Keratinocyte (primary cell): ENCODE measurements around the gene CATSPERE. TPM values are rescaled to one million over a fixed set of nuclear protein-coding genes. Genes with fewer than 3 reads are reported as not detected.

Source experiments
- DNase-seq: peaks from one replicate; pipeline ENCODE4 v3.0.0-alpha.2; 2011; ENCODE audit warnings: low read depth, missing footprints, low spot score
- FAIRE-seq: peaks from 2 replicates; lab custom pipeline; 2011; peaks lifted over from hg19 to GRCh38; lab: Jason Lieb, UNC
- H2AFZ ChIP-seq: 2 replicates; pipeline ENCODE4 v1.6.0; 2012; ENCODE audit warnings: low read length, control low read depth, inconsistent platforms; ENCODE audit not compliant: control insufficient read depth
- H3K27ac ChIP-seq: 2 replicates; pipeline ENCODE4 v1.5.1; 2011; ENCODE audit warnings: low read length; ENCODE audit not compliant: control insufficient read depth, insufficient read depth
- H3K27me3 ChIP-seq: 3 replicates; pipeline ENCODE4 v1.6.0; 2011; ENCODE audit warnings: low read length; ENCODE audit not compliant: control insufficient read depth, insufficient read depth; ENCODE audit errors: extremely low read depth
- H3K36me3 ChIP-seq, 2 experiments: 2 replicates in 1 of 2; 3 replicates in 1 of 2; pipeline ENCODE4 v1.5.1; 2011; ENCODE audit warnings: low read length in 2 of 2, mild to moderate bottlenecking in 1 of 2; ENCODE audit not compliant: control insufficient read depth in 2 of 2, insufficient read depth in 2 of 2; ENCODE audit errors: extremely low read depth in 1 of 2
- H3K4me1 ChIP-seq: 3 replicates; pipeline ENCODE4 v1.5.1; 2011; ENCODE audit warnings: low read length; ENCODE audit not compliant: control insufficient read depth, insufficient read depth; ENCODE audit errors: extremely low read depth
- H3K4me2 ChIP-seq: 3 replicates; pipeline ENCODE4 v1.6.0; 2011; ENCODE audit warnings: low read depth, low read length; ENCODE audit not compliant: control insufficient read depth, insufficient read depth; ENCODE audit errors: extremely low read depth
- H3K4me3 ChIP-seq, 3 experiments: fragments of 200-600 bp in 1 of 3; sonication (generic) in 1 of 3; 2 replicates in 2 of 3; 3 replicates in 1 of 3; pipeline ENCODE4 v1.5.1; 2011 to 2016; ENCODE audit warnings: low read length in 3 of 3, mild to moderate bottlenecking in 3 of 3, control low read depth in 2 of 3, inconsistent platforms in 1 of 3, low read depth in 1 of 3, mixed read lengths in 1 of 3, mixed run types in 1 of 3, moderate library complexity in 1 of 3; ENCODE audit not compliant: control insufficient read depth in 2 of 3, insufficient read depth in 2 of 3; ENCODE audit errors: extremely low read depth in 1 of 3
- H3K79me2 ChIP-seq: 2 replicates; pipeline ENCODE4 v1.6.0; 2012; ENCODE audit warnings: low read length; ENCODE audit not compliant: control insufficient read depth, insufficient read depth
- H3K9ac ChIP-seq: 3 replicates; pipeline ENCODE4 v1.6.0; 2011; ENCODE audit warnings: low read length; ENCODE audit not compliant: control insufficient read depth, insufficient read depth; ENCODE audit errors: extremely low read depth
- H3K9me1 ChIP-seq: 3 replicates; pipeline ENCODE4 v1.6.0; 2011; ENCODE audit warnings: low read length; ENCODE audit not compliant: control insufficient read depth, insufficient read depth; ENCODE audit errors: extremely low read depth
- H3K9me3 ChIP-seq: 2 replicates; pipeline ENCODE4 v1.5.1; 2012; ENCODE audit warnings: low read depth, low read length; ENCODE audit not compliant: control insufficient read depth
- H4K20me1 ChIP-seq: 3 replicates; pipeline ENCODE4 v1.6.0; 2011; ENCODE audit warnings: low read length; ENCODE audit not compliant: control insufficient read depth, insufficient read depth; ENCODE audit errors: extremely low read depth
- EZH2 ChIP-seq: IDR thresholded peaks from one replicate; pipeline ENCODE4 v1.6.1; 2012; ENCODE audit warnings: inconsistent platforms, mild to moderate bottlenecking, low read length, moderate library complexity
- dilution Hi-C: fragments of 300-500 bp; cut with MboI; formaldehyde crosslinking; loops from one replicate; pipeline ENCODE4 v1.7.0; 2020; ENCODE audit warnings: low sequenced_read_pairs; ENCODE audit not compliant: extremely low pct_ligation_motif_present
- polyA plus RNA-seq, 5 experiments: library from polyadenylated mRNA; depleted of rRNA in 3 of 5; stranded (reverse) in 3 of 5; stranded (forward) in 1 of 5; unstranded in 1 of 5; fragments of >200 nt; gene quantifications; 1 replicate in 1 of 5; 2 replicates in 3 of 5; 3 replicates in 1 of 5; pipeline versions ENCODE4 v1.2.1 to v1.2.3, GENCODE V29; 2011 to 2012; ENCODE audit warnings: missing spikeins in 2 of 5, low read depth in 1 of 5, low replicate concordance in 1 of 5
- TF ChIP-seq, protein P1 (sequence below), 3 experiments: IDR thresholded peaks in 1 of 3; conservative IDR thresholded peaks in 1 of 3; optimal IDR thresholded peaks in 1 of 3; 2 replicates in 2 of 3; 3 replicates in 1 of 3; pipeline versions ENCODE3 to v1.5.1; 2011; ENCODE audit warnings: low read length in 3 of 3, mild to moderate bottlenecking in 3 of 3, moderate library complexity in 2 of 3, control low read depth in 1 of 3, inconsistent platforms in 1 of 3; ENCODE audit not compliant: insufficient read depth in 2 of 3; ENCODE audit errors: extremely low read depth in 1 of 3

CATSPERE gene
- polyA plus RNA-seq, 1 donor (not counting 4 experiments of a cell fraction or from before 2014, with no cell fraction given): 0.42 TPM

DNA sequence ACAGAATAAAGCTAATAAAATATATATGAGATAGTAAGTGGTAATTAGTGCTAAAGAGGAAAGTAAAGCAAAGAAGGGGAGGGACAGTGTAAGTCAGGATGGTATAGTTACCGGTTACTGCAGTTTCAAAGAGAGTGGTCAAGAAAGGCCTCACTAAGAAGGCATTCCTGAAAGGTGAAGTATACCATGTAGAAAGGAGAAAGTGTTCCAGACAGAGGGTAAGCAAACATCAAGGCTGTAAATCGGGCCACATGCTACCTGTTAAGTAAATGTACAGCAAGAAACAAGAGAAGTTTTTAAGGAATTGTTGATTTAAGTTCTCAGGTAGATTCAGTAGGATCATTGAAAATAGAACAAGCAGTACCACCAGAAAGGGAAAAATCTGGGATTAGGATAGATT lies 201.5 kb downstream of the CATSPERE start:
- Histone ChIP-seq H3K4me2 (no peak overlapping the region), H3K4me3 (no peak overlapping the region), H2AFZ (no peak overlapping the region), H4K20me1 (no peaks in the 10 kb centered on the region), H3K9me1 (no peaks in the 10 kb centered on the region), H3K36me3 (peaks cover 5 to 6% of the 10 kb centered on the region in 2 experiments), H3K4me1 (no peaks in the 10 kb centered on the region), H3K79me2 (peaks cover 77% of the 10 kb centered on the region), H3K9ac (no peak overlapping the region), H3K27me3 (no peaks in the 10 kb centered on the region), H3K27ac (no peak overlapping the region), H3K9me3 (no peaks in the 10 kb centered on the region)
- no peak for TF ChIP-seq EZH2
- TF ChIP-seq, protein P1, sequence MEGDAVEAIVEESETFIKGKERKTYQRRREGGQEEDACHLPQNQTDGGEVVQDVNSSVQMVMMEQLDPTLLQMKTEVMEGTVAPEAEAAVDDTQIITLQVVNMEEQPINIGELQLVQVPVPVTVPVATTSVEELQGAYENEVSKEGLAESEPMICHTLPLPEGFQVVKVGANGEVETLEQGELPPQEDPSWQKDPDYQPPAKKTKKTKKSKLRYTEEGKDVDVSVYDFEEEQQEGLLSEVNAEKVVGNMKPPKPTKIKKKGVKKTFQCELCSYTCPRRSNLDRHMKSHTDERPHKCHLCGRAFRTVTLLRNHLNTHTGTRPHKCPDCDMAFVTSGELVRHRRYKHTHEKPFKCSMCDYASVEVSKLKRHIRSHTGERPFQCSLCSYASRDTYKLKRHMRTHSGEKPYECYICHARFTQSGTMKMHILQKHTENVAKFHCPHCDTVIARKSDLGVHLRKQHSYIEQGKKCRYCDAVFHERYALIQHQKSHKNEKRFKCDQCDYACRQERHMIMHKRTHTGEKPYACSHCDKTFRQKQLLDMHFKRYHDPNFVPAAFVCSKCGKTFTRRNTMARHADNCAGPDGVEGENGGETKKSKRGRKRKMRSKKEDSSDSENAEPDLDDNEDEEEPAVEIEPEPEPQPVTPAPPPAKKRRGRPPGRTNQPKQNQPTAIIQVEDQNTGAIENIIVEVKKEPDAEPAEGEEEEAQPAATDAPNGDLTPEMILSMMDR (optimal IDR thresholded peaks at IDR 0.05 in 1 of 3, IDR thresholded peaks at IDR 0.05 in 1 of 3, conservative IDR thresholded peaks at IDR 0.05 in 1 of 3; ENCODE audit: extremely low read depth in 1 of 3, insufficient read depth in 2 of 3, low read length in 3 of 3): no peak
- dilution Hi-C loops: no loop called here
- no peak for DNase-seq
- FAIRE-seq: no peak

GRCh38 chr1:244664353-244664752 lies 203.3 kb downstream of the CATSPERE start:
- H3K9me3 ChIP-seq: no peaks in the 10 kb centered on the region
- H3K79me2 ChIP-seq: peaks cover 65% of the 10 kb centered on the region
- no peaks in the 10 kb centered on the region for H3K9me1 ChIP-seq
- peaks cover 1 to 6% of the 10 kb centered on the region in 2 experiments for H3K36me3 ChIP-seq
- H2AFZ ChIP-seq: no peak overlapping the region
- H3K27ac ChIP-seq: no peak overlapping the region
- no peaks in the 10 kb centered on the region for H4K20me1 ChIP-seq
- no peak overlapping the region for H3K4me3 ChIP-seq
- H3K4me2 ChIP-seq: no peak overlapping the region
- H3K27me3 ChIP-seq: no peaks in the 10 kb centered on the region
- TF ChIP-seq EZH2: no peak
- TF ChIP-seq, protein P1 (optimal IDR thresholded peaks at IDR 0.05 in 1 of 3, IDR thresholded peaks at IDR 0.05 in 1 of 3, conservative IDR thresholded peaks at IDR 0.05 in 1 of 3; ENCODE audit: extremely low read depth in 1 of 3, insufficient read depth in 2 of 3, low read length in 3 of 3): no peak
- no peak for DNase-seq
- H3K9ac ChIP-seq: no peak overlapping the region
- no peaks in the 10 kb centered on the region for H3K4me1 ChIP-seq
- no peak for FAIRE-seq
- dilution Hi-C loops: no loop called here
